HG03025 (cell line): ENCODE data around the gene FADS3.

ENCODE experiments used
- ATAC-seq: cut with Tn5 transposase; IDR thresholded peaks from one replicate; pipeline ENCODE4 v1.9.1; 2021; ENCODE audit warnings: mild to moderate bottlenecking, moderate library complexity; ENCODE audit not compliant: unreplicated experiment, low FRiP score

The FADS3 gene

GRCh38 chr11:61914471-61915171, 23.3 kb upstream of the FADS3 start:
- ATAC-seq: no peak

- ATAC-seq: no peak
These were observed 22.5 kb upstream of the FADS3 start for GRCh38 chr11:61913699-61914395.

GRCh38 chr11:61912991-61913698, 21.8 kb upstream of the FADS3 start:
- no peak for ATAC-seq

- no peak for ATAC-seq
These were observed 21.2 kb upstream of the FADS3 start for GRCh38 chr11:61912530-61912898.

- ATAC-seq: no peak
These were observed 20.6 kb upstream of the FADS3 start for GRCh38 chr11:61911701-61912529.

- no peak for ATAC-seq
These were observed 19.9 kb upstream of the FADS3 start for GRCh38 chr11:61911128-61911700.

- no peak for ATAC-seq
These were observed 19.1 kb upstream of the FADS3 start for GRCh38 chr11:61910187-61911127.

- ATAC-seq: no peak
These were observed 17.5 kb upstream of the FADS3 start for GRCh38 chr11:61908730-61909316.

- ATAC-seq: no peak
These were observed 16.8 kb upstream of the FADS3 start for GRCh38 chr11:61907871-61908729.

GRCh38 chr11:61907282-61907681, 15.9 kb upstream of the FADS3 start:
- no peak for ATAC-seq

- no peak for ATAC-seq
These were observed 15.2 kb upstream of the FADS3 start for GRCh38 chr11:61906522-61906909.

GRCh38 chr11:61905801-61906521, 14.6 kb upstream of the FADS3 start:
- ATAC-seq: no peak

GRCh38 chr11:61905067-61905696, 13.8 kb upstream of the FADS3 start:
- ATAC-seq: no peak

GRCh38 chr11:61904539-61905048, 13.2 kb upstream of the FADS3 start:
- no peak for ATAC-seq

GRCh38 chr11:61903845-61904244, 12.5 kb upstream of the FADS3 start:
- ATAC-seq: no peak

GRCh38 chr11:61902313-61902712, 11.0 kb upstream of the FADS3 start:
- ATAC-seq: no peak

- no peak for ATAC-seq
These were observed 10.1 kb upstream of the FADS3 start for GRCh38 chr11:61901397-61901796.
